MM.1S (cell line): ENCODE results near the gene MUC20.
"Not testable (repeated sequence)": the region's sequence is repeated elsewhere in the genome, so short reads cannot be mapped to it uniquely, and the experiment has no call there.

Source experiments
- DNase-seq: peaks from one replicate; pipeline ENCODE4 v3.0.0-alpha.2; 2015
- H2AFZ ChIP-seq: fragments of 300-600 bp; sonication (generic); 2 replicates; pipeline ENCODE4 v1.6.0; 2016; ENCODE audit warnings: antibody characterized with exemption, low read length
- H3F3A ChIP-seq: fragments of 300-600 bp; sonication (generic); 2 replicates; pipeline ENCODE4 v1.6.1; 2016; ENCODE audit warnings: mild to moderate bottlenecking, antibody characterized with exemption, low read length, moderate library complexity, mixed read lengths; ENCODE audit not compliant: insufficient read depth
- H3K27ac ChIP-seq: fragments of 300-600 bp; sonication (generic); 2 replicates; pipeline ENCODE4 v1.5.1; 2016; ENCODE audit warnings: mild to moderate bottlenecking, low read length
- H3K27me3 ChIP-seq: fragments of 300-600 bp; sonication (generic); replicated peaks from 2 replicates; pipeline ENCODE4 v1.6.0; 2016; ENCODE audit warnings: low read length; ENCODE audit not compliant: insufficient read depth
- H3K36me3 ChIP-seq: fragments of 300-600 bp; sonication (generic); replicated peaks from 2 replicates; pipeline ENCODE4 v1.6.1; 2016; ENCODE audit warnings: mild to moderate bottlenecking, low read length, mixed read lengths; ENCODE audit not compliant: insufficient read depth
- H3K4me1 ChIP-seq: fragments of 300-600 bp; sonication (generic); 2 replicates; pipeline ENCODE4 v1.6.1; 2016; ENCODE audit warnings: low read length, mixed read lengths
- H3K4me2 ChIP-seq: fragments of 300-600 bp; sonication (generic); 2 replicates; pipeline ENCODE4 v1.6.0; 2016; ENCODE audit warnings: low read depth, low read length
- H3K4me3 ChIP-seq: fragments of 300-600 bp; sonication (generic); 2 replicates; pipeline ENCODE4 v1.5.1; 2016; ENCODE audit warnings: low read length, mixed read lengths
- H3K79me2 ChIP-seq: fragments of 300-600 bp; sonication (generic); 2 replicates; pipeline ENCODE4 v1.6.1; 2016; ENCODE audit warnings: mixed run types, low read length, mixed read lengths
- H3K9ac ChIP-seq: fragments of 300-600 bp; sonication (generic); 2 replicates; pipeline ENCODE4 v1.6.1; 2016; ENCODE audit warnings: low read length, mixed read lengths
- H3K9me2 ChIP-seq: fragments of 300-600 bp; sonication (generic); replicated peaks from 2 replicates; pipeline ENCODE4 v1.6.1; 2016; ENCODE audit warnings: mild to moderate bottlenecking, low read length, mixed read lengths; ENCODE audit not compliant: insufficient read depth
- H3K9me3 ChIP-seq: fragments of 300-600 bp; sonication (generic); replicated peaks from 2 replicates; pipeline ENCODE4 v1.6.1; 2016; ENCODE audit warnings: mild to moderate bottlenecking, low read length, mixed read lengths; ENCODE audit not compliant: insufficient read depth
- H4K20me1 ChIP-seq: fragments of 300-600 bp; sonication (generic); 2 replicates; pipeline ENCODE4 v1.6.1; 2016; ENCODE audit warnings: mild to moderate bottlenecking, low read length, moderate library complexity, mixed read lengths; ENCODE audit not compliant: insufficient read depth
- CTCF ChIP-seq: fragments of 300-600 bp; sonication (generic); IDR thresholded peaks from 2 replicates; pipeline ENCODE4 v1.5.1; 2016; ENCODE audit warnings: antibody characterized with exemption, low read length, mixed read lengths
- EZH2 ChIP-seq: fragments of 300-600 bp; sonication (generic); optimal IDR thresholded peaks from 2 replicates; pipeline ENCODE3; 2017; ENCODE audit warnings: low read depth, mild to moderate bottlenecking, antibody characterized with exemption, low read length, mixed read lengths
- EZH2phosphoT487 ChIP-seq: fragments of 300-600 bp; sonication (generic); IDR thresholded peaks from 2 replicates; pipeline ENCODE4 v1.6.1; 2018; ENCODE audit warnings: antibody characterized with exemption, low read length

Gene MUC20

GRCh38 chr3:195736866-195737490 is 16.2 kb downstream of the MUC20 start:
- Histone ChIP-seq H3F3A (0 out of 2 replicates have a peak, but pooled peaks cover 7% of the 10 kb centered on the region), H2AFZ (peak overlapping the region; percentile 13; the same call in 1 of the 2 replicates), H3K9ac (no peak overlapping the region), H3K36me3 (no peaks in the 10 kb centered on the region), H3K9me3 (no peaks in the 10 kb centered on the region), H3K27ac (peak overlapping the region; percentile 35; the same call in 1 of the 2 replicates), H4K20me1 (no peaks in the 10 kb centered on the region), H3K4me2 (peak overlapping the region; percentile 59; the same call in 1 of the 2 replicates), H3K4me1 (peaks cover 18% of the 10 kb centered on the region), H3K79me2 (no peaks in the 10 kb centered on the region), H3K27me3 (no peaks in the 10 kb centered on the region), H3K9me2 (no peaks in the 10 kb centered on the region), H3K4me3 (no peak overlapping the region)
- TF ChIP-seq CTCF (no peak), EZH2 (no peak), EZH2phosphoT487 (no peak)
- DNase-seq, result no peak

GRCh38 chr3:195737782-195738181 is 17.0 kb downstream of the MUC20 start:
- not testable (repeated sequence) for H3K4me3 ChIP-seq, H3K27me3 ChIP-seq, H3K9ac ChIP-seq, DNase-seq, H3K9me3 ChIP-seq, H3K27ac ChIP-seq, H2AFZ ChIP-seq, H3F3A ChIP-seq, H3K4me2 ChIP-seq, H3K36me3 ChIP-seq, H4K20me1 ChIP-seq, H3K9me2 ChIP-seq, H3K79me2 ChIP-seq
- H3K4me1 ChIP-seq, result peaks cover 18% of the 10 kb centered on the region

- H4K20me1 ChIP-seq, result no peaks in the 10 kb centered on the region
- TF ChIP-seq EZH2phosphoT487 (no peak), CTCF (no peak), EZH2 (no peak)
- H3K27me3 ChIP-seq, result no peaks in the 10 kb centered on the region
- no peaks in the 10 kb centered on the region for H3K9me3 ChIP-seq
- H3K36me3 ChIP-seq, result no peaks in the 10 kb centered on the region
- H3K27ac ChIP-seq, result no peak overlapping the region
- peaks cover 18% of the 10 kb centered on the region for H3K4me1 ChIP-seq
- H3K4me2 ChIP-seq, result no peak overlapping the region
- DNase-seq, result no peak
- 0 out of 2 replicates have a peak, but pooled peaks cover 7% of the 10 kb centered on the region for H3F3A ChIP-seq
- no peaks in the 10 kb centered on the region for H3K9me2 ChIP-seq
- no peak overlapping the region for H2AFZ ChIP-seq
- H3K79me2 ChIP-seq, result no peaks in the 10 kb centered on the region
- H3K4me3 ChIP-seq, result no peak overlapping the region
- no peak overlapping the region for H3K9ac ChIP-seq
Observed at GRCh38 chr3:195738274-195739044, 17.7 kb downstream of the MUC20 start.
